Endothelial cell of umbilical vein (primary cell): ENCODE measurements around the gene EFCAB9. TPM values are rescaled to one million over a fixed set of nuclear protein-coding genes. Genes with fewer than 3 reads are reported as not detected.

Experiments
- BruUV-seq: library from RNA; stranded (reverse); fragments of 400-500 nt; replicated peaks from 2 replicates; lab custom pipeline; 2021; lab: Mats Ljungman, UMichigan
- CTCF ChIA-PET: fragments of 300-600, 350-600 bp; sonication (Branson Sonifier 250); formaldehyde crosslinking; loops from one replicate; lab custom pipeline; 2021; ENCODE audit warnings: antibody characterized with exemption, inconsistent platforms; lab: Charles Lee
- POLR2A ChIA-PET: fragments of 300-600, 350-600 bp; sonication (Branson Sonifier 250); formaldehyde crosslinking; loops from one replicate; lab custom pipeline; 2021; ENCODE audit warnings: antibody characterized with exemption, inconsistent platforms; lab: Charles Lee
- DNase-seq: peaks from one replicate; pipeline ENCODE4 v3.0.0-alpha.2; 2011; ENCODE audit warnings: low read depth, low spot score
- FAIRE-seq: peaks from 2 replicates; lab custom pipeline; 2011; peaks lifted over from hg19 to GRCh38; lab: Jason Lieb, UNC
- H2AFZ ChIP-seq: 2 replicates; pipeline ENCODE4 v1.6.0; 2012; ENCODE audit warnings: low read depth, low read length, control low read depth, inconsistent platforms
- H3K27ac ChIP-seq: 2 replicates; pipeline ENCODE4 v1.5.1; 2011; ENCODE audit warnings: low read depth, mild to moderate bottlenecking, control low read depth, low read length, moderate library complexity; ENCODE audit not compliant: insufficient read depth
- H3K27me3 ChIP-seq, 2 experiments: 2 replicates each; pipeline versions ENCODE4 v1.6.0 to v1.6.1; 2011; ENCODE audit warnings: low read length in 2 of 2, mixed read lengths in 1 of 2; ENCODE audit not compliant: control insufficient read depth in 2 of 2, insufficient read depth in 2 of 2
- H3K36me3 ChIP-seq, 2 experiments: 2 replicates in 1 of 2; 3 replicates in 1 of 2; pipeline ENCODE4 v1.5.1; 2011; ENCODE audit warnings: low read length in 2 of 2, mild to moderate bottlenecking in 1 of 2, moderate library complexity in 1 of 2; ENCODE audit not compliant: control insufficient read depth in 2 of 2, insufficient read depth in 2 of 2; ENCODE audit errors: extremely low read depth in 1 of 2
- H3K4me1 ChIP-seq: 3 replicates; pipeline ENCODE4 v1.5.1; 2011; ENCODE audit warnings: mild to moderate bottlenecking, low read length; ENCODE audit not compliant: control insufficient read depth, insufficient read depth; ENCODE audit errors: extremely low read depth
- H3K4me2 ChIP-seq: 2 replicates; pipeline ENCODE4 v1.6.1; 2011; ENCODE audit warnings: low read length, control low read depth, mixed read lengths; ENCODE audit not compliant: insufficient read depth
- H3K4me3 ChIP-seq, 3 experiments: fragments of 200-600 bp in 1 of 3; sonication (generic), shearing (Covaris generic) in 1 of 3; replicated peaks in 1 of 3; 2 replicates each; pipeline ENCODE4 v1.5.1; 2011 to 2016; ENCODE audit warnings: control low read depth in 3 of 3, low read length in 3 of 3, mild to moderate bottlenecking in 2 of 3, inconsistent platforms in 1 of 3, low read depth in 1 of 3, moderate library complexity in 1 of 3; ENCODE audit not compliant: insufficient read depth in 1 of 3
- H3K79me2 ChIP-seq: 2 replicates; pipeline ENCODE4 v1.6.0; 2012; ENCODE audit warnings: low read length, inconsistent platforms; ENCODE audit not compliant: control insufficient read depth, insufficient read depth
- H3K9ac ChIP-seq: replicated peaks from 2 replicates; pipeline ENCODE3; 2011; ENCODE audit warnings: low read length, control low read depth; ENCODE audit not compliant: insufficient read depth; ENCODE audit errors: extremely low read depth
- H3K9me1 ChIP-seq: replicated peaks from 3 replicates; pipeline ENCODE4 v1.6.0; 2011; ENCODE audit warnings: mild to moderate bottlenecking, low read length; ENCODE audit not compliant: control insufficient read depth, insufficient read depth; ENCODE audit errors: extremely low read depth
- H3K9me3 ChIP-seq: replicated peaks from 2 replicates; pipeline ENCODE4 v1.5.1; 2012; ENCODE audit warnings: low read length, inconsistent platforms; ENCODE audit not compliant: control insufficient read depth, insufficient read depth
- H4K20me1 ChIP-seq: replicated peaks from 2 replicates; pipeline ENCODE3; 2011; ENCODE audit warnings: mild to moderate bottlenecking, low read length; ENCODE audit not compliant: control insufficient read depth, insufficient read depth; ENCODE audit errors: extremely low read depth
- EZH2 ChIP-seq: IDR thresholded peaks from 2 replicates; pipeline ENCODE4 v1.6.1; 2012; ENCODE audit warnings: borderline replicate concordance, low read depth, mild to moderate bottlenecking, moderate library complexity, low read length, inconsistent platforms; ENCODE audit not compliant: severe bottlenecking
- FOS ChIP-seq: IDR thresholded peaks from 2 replicates; pipeline ENCODE4 v1.6.1; 2011; ENCODE audit warnings: mild to moderate bottlenecking, low read length, moderate library complexity, borderline replicate concordance; ENCODE audit not compliant: insufficient read depth
- GATA2 ChIP-seq: IDR thresholded peaks from 2 replicates; pipeline ENCODE4 v1.7.0; 2011; ENCODE audit warnings: low read depth, mild to moderate bottlenecking, moderate library complexity, mixed read lengths, low read length; ENCODE audit not compliant: insufficient read length, insufficient read depth
- JUN ChIP-seq: IDR thresholded peaks from 2 replicates; pipeline ENCODE4 v1.6.1; 2011; ENCODE audit warnings: borderline replicate concordance, low read depth; ENCODE audit not compliant: insufficient read length, insufficient read depth
- MYC ChIP-seq: IDR thresholded peaks from one replicate; pipeline ENCODE4 v1.6.1; 2011; ENCODE audit warnings: mild to moderate bottlenecking, low read depth, low read length
- POLR2A ChIP-seq: IDR thresholded peaks from 2 replicates; pipeline ENCODE4 v1.6.1; 2012; ENCODE audit warnings: low read depth, mild to moderate bottlenecking, control low read depth, low read length
- POLR2AphosphoS5 ChIP-seq: IDR thresholded peaks from 2 replicates; pipeline ENCODE4 v1.6.1; 2012; ENCODE audit warnings: low read depth, mild to moderate bottlenecking, control low read depth, low read length, moderate library complexity; ENCODE audit not compliant: insufficient read depth
- dilution Hi-C: fragments of 300-500 bp; cut with MboI; formaldehyde crosslinking; loops from one replicate; pipeline ENCODE4 v1.15.0; 2019; ENCODE audit warnings: low sequenced_read_pairs; ENCODE audit not compliant: extremely low pct_ligation_motif_present
- intact Hi-C: fragments of 100-400 bp; cut with micrococcal nuclease; formaldehyde crosslinking; loops from one replicate; pipeline ENCODE4 v1.10.0; 2022
- polyA plus RNA-seq, 4 experiments: library from polyadenylated mRNA; depleted of rRNA in 3 of 4; stranded (reverse) in 3 of 4; unstranded in 1 of 4; fragments of >200 nt; gene quantifications; 2 replicates each; pipeline versions ENCODE4 v1.2.1 to v1.2.3, GENCODE V29; 2011 to 2012; ENCODE audit warnings: missing spikeins in 1 of 4
- total RNA-seq: library from RNA; stranded (reverse); gene quantifications from 2 replicates; pipeline ENCODE4 v1.2.3, GENCODE V29; 2021
- TF ChIP-seq, protein P1 (sequence below), 2 donors: IDR thresholded peaks; 1 replicate in 1 of 2; 2 replicates in 1 of 2; pipeline ENCODE4 v1.5.1; 2011; ENCODE audit warnings: low read length in 2 of 2, mild to moderate bottlenecking in 2 of 2, moderate library complexity in 2 of 2, control low read depth in 1 of 2, inconsistent platforms in 1 of 2, low read depth in 1 of 2; ENCODE audit not compliant: insufficient read depth in 1 of 2; ENCODE audit errors: extremely low read depth in 1 of 2
- TF ChIP-seq, protein P2 (sequence below): IDR thresholded peaks from 2 replicates; pipeline ENCODE4 v1.6.1; 2011; ENCODE audit not compliant: insufficient read depth, insufficient read length

EFCAB9 gene
- total and polyA plus RNA-seq, 2 donors (not counting 3 experiments of a cell fraction or from before 2014, with no cell fraction given): not detected

DNA sequence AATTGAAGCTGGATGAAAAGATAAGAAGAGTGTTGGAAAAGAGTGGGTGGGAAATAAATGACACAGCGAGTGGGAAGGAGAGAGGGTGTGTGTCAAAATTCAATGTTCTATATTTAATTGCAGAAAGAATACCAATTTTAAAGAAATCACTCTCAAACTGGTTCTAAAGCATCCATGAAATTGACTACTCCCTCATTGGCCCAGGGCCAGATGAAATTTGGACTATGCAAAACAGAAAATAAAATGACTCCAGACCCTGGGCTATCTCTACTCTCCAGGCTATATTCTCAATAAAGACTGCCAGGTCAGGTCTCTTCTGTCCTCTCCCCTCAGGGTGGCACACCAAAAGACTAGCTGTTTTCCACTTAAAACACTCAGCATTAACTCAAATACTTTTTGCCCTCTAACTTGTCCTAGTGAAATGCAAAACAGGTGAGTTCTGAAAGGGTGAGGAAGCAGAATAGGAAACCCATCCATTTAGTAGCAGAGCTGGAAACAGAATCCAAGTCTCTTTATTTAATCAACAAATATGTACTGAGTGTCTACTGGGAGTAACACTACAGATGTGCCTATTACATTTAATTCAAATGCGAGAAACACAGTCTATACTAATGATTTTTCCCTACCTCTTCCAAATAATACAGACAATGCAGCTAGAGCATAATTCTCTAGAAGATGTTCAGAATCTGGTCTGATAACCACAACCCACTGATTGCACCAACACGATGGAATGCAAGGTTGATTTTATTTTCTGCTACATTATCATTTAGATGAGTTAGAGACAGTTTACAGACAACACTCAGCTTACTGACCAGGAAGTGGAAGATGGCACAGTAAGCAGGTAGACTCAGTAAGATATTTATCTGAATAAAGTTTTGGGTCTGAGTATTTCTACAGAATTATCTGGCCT, 42.1 kb downstream of the EFCAB9 start:
- intact Hi-C loops (no loop called here), dilution Hi-C loops (no loop called here)
- FAIRE-seq (no peak), DNase-seq (no peak)
- H3K9ac ChIP-seq: no peak overlapping the region
- no peak overlapping the region for H2AFZ ChIP-seq
- ChIA-PET POLR2A (no interaction called here), CTCF (no interaction called here)
- H3K27me3 ChIP-seq: no peaks in the 10 kb centered on the region
- H3K36me3 ChIP-seq: peaks cover 2 to 3% of the 10 kb centered on the region in 2 experiments
- peaks cover 29% of the 10 kb centered on the region for H3K79me2 ChIP-seq
- H3K4me3 ChIP-seq: no peak overlapping the region
- no peak overlapping the region for H3K27ac ChIP-seq
- TF ChIP-seq GATA2 (no peak), POLR2AphosphoS5 (no peak), EZH2 (no peak), POLR2A (no peak), JUN (no peak), MYC (no peak), FOS (no peak)
- TF ChIP-seq, protein P1, sequence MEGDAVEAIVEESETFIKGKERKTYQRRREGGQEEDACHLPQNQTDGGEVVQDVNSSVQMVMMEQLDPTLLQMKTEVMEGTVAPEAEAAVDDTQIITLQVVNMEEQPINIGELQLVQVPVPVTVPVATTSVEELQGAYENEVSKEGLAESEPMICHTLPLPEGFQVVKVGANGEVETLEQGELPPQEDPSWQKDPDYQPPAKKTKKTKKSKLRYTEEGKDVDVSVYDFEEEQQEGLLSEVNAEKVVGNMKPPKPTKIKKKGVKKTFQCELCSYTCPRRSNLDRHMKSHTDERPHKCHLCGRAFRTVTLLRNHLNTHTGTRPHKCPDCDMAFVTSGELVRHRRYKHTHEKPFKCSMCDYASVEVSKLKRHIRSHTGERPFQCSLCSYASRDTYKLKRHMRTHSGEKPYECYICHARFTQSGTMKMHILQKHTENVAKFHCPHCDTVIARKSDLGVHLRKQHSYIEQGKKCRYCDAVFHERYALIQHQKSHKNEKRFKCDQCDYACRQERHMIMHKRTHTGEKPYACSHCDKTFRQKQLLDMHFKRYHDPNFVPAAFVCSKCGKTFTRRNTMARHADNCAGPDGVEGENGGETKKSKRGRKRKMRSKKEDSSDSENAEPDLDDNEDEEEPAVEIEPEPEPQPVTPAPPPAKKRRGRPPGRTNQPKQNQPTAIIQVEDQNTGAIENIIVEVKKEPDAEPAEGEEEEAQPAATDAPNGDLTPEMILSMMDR (IDR thresholded peaks at IDR 0.05; ENCODE audit: extremely low read depth in 1 of 2, insufficient read depth in 1 of 2, low read depth in 1 of 2, low read length in 2 of 2): no peak
- TF ChIP-seq, protein P2, sequence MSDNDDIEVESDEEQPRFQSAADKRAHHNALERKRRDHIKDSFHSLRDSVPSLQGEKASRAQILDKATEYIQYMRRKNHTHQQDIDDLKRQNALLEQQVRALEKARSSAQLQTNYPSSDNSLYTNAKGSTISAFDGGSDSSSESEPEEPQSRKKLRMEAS: no peak
- no peak overlapping the region for H3K4me2 ChIP-seq
- peaks cover 17% of the 10 kb centered on the region for H4K20me1 ChIP-seq
- H3K4me1 ChIP-seq: peaks cover 10% of the 10 kb centered on the region
- no peaks in the 10 kb centered on the region for H3K9me3 ChIP-seq
- no TSS peak for BruUV-seq
- peaks cover 2% of the 10 kb centered on the region for H3K9me1 ChIP-seq
